GM12872 (cell line): ENCODE measurements around the gene CBY1.

Experiments
- CTCF ChIP-seq: IDR thresholded peaks from 3 replicates; pipeline ENCODE4 v1.5.1; 2011; ENCODE audit warnings: low read depth, mild to moderate bottlenecking, low read length, moderate library complexity; ENCODE audit not compliant: insufficient read depth

Gene CBY1

GRCh38 chr22:38699784-38700183, 43.3 kb downstream of the CBY1 start:
- no peak for TF ChIP-seq CTCF

GRCh38 chr22:38700270-38700788, 43.9 kb downstream of the CBY1 start:
- no peak for TF ChIP-seq CTCF

DNA sequence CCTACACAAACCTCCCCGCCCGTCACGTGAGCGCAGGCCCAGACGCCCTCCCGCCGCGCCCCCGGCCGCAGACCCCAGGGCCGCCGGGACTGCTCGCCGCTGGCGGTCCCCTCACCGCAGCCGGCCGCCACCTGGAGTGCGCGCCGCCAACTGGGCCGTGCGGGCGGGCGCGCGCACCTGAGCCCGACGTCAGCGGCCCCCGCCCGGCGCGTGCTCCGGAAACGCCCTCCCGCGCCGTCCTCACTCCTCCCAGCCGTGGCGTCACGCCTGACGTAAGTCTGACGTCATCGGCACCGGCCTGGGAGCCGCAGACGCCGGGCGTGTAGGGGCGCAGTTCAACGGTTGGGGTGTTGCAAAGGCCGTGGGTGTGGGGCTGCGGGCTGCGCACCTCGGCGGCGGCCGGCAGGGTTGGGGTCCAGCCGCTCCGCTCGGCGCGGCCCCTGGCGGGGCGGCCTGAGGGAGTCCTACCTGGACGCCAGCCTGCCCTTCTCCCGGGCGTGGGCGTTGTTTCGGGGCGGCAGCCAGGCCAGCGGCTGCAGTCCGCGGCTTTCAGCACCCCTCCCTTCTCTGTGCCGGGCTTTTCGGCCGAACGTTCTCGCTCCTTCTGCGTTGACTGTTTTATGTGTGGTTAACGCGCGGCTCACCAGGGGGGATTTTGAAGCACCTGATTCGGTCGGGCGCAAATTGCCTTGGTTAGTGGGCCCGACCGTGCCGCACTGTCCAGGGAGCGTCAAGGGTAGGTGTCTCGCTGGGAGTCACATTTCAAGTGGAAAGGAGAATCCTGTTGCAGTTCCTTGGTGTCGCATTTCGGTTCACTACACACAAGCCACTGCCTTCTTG, 44.6 kb downstream of the CBY1 start, which contains the start of gene JOSD1:
Gene JOSD1, minus strand, starts transcription at position 155 of the 840 bp plus-strand sequence. CDS start 956 bp downstream, outside the sequence.
- no peak for TF ChIP-seq CTCF

- no peak for TF ChIP-seq CTCF
Measured at GRCh38 chr22:38704654-38705234, 48.3 kb downstream of the CBY1 start.

DNA sequence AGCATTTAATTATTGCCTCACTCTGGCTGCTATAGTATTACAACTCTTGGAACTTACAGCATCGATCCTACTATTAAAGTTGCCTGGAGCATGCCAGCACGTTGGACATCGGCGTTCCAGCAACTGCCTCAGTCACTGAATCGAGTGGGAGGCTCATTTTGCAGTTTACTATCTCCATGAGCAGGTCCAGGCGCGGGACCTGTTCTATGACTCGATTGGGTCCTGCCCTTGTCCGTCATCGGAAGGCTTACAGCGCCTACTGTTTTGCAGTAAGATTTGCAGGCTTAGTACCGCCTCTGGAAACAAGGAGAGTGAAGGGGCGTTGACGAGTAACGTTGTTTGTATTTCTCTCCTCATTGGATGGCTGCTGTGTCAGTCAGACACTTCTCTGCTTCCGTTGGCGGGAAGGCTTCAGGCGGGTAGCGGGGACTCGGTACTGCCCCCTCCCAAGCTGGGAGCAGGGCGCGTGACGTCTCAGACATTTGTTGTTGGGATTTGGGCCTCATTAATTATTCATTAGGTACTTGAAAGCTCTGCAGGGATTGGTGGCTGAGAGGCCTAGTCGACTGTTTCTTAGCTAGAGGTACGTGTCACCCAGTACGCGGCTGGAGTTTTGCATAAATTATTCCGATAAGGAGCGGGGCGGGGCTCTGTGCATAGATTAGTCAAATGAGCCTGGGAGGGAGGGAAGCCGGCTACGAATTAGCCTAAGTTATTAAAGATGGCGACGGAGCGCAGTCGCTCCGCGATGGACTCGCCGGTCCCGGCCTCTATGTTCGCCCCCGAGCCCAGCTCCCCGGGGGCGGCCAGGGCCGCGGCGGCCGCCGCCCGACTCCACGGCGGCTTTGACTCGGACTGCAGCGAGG, 49.0 kb downstream of the CBY1 start, which contains the start of gene GTPBP1:
Gene GTPBP1, plus strand, starts transcription at position 710 of the 866 bp plus-strand sequence. Its CDS starts 12 bp downstream, at position 722.
- TF ChIP-seq CTCF: no peak

- no peak for TF ChIP-seq CTCF
Measured at GRCh38 chr22:38706101-38706900, 49.9 kb downstream of the CBY1 start.
